ENCODE data around the gene RNF144A.
"Not testable (repeated sequence)": the region's sequence is repeated elsewhere in the genome, so short reads cannot be mapped to it uniquely, and the experiment has no call there.

RNF144A gene, protein sequence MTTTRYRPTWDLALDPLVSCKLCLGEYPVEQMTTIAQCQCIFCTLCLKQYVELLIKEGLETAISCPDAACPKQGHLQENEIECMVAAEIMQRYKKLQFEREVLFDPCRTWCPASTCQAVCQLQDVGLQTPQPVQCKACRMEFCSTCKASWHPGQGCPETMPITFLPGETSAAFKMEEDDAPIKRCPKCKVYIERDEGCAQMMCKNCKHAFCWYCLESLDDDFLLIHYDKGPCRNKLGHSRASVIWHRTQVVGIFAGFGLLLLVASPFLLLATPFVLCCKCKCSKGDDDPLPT
- 77.1 reads per million, percentile 77 among the genes with 10 or more reads in this experiment for total RNA-seq

DNA sequence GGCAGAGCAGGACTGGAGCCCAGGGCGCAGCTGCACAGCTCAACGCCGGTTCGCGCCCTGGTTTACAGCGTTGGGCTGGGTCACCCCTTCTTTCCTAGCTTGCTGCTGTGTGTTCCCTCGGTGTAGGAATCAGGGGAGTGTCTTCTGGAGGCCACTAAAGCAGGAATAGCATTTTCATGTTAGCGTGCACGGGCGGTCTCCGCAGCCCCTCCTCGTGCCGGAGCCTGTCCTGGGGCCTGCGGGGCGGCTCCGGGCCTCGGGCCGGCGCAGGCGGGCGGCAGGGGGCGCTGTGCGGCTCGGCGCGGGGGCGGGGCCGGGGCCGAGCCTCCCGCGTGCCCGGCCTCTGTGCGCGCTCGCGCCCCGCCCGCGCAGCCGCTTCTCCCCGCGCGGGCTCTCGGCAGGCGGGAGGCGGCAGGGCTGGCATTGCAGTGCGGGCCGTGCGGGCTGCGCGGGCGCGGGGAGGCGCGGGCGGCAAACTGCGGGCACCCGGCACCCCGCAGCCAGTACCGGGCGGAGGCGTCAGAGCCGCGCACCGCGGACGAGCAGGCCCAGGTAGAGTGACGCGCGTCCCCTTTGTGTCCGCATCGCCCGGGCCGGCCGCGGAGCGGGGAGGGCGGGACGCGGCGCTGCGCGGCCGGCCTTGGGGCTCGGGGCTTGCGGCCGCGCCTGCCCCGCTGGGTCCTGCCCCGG is at the start of gene RNF144A:
TSS of gene RNF144A (plus strand) at position 342 of the 690 bp plus-strand sequence. CDS start 79,515 bp downstream, outside the sequence.
- peak; percentile 58 for DNase-seq

DNA sequence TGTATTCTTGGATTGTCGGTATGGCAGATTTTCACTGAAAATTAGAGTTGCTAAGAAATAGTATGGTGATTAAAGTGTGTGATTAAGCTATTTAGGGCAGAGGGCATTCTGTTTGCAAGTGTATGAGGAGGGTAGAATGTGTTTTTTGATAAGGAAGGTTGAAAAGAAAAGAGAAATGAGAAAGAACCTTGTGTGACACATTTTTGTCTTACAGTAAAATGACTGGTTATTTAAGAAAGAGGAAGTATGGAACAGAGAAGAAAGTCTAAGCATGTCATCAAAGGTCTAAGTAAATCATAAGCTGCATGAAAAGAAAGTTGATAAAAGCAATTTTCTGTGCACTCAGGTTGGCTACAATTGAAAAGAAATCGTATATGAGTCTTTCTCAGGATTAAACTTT is 44.8 kb upstream of the RNF144A start:
- DNase-seq, result no peak

DNA sequence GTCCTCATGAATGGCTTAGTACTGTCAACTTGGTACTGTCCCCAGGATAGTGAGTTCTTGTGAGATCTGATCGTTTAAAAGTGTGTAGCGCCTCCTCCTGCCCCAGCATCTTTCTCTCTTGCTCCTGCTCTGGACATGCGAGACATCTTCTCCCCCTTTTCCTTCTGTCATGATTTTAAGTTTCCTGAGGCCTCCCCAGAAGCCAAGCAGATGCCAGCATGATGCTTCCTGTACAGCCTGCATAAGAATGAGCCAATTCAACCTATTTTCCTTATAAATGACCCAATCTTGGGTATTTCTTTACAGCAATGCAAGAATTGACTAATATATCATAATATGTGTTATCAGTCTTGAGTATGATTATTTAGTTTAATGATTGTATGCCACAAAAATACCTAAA is 43.2 kb upstream of the RNF144A start:
- DNase-seq, result no peak

DNA sequence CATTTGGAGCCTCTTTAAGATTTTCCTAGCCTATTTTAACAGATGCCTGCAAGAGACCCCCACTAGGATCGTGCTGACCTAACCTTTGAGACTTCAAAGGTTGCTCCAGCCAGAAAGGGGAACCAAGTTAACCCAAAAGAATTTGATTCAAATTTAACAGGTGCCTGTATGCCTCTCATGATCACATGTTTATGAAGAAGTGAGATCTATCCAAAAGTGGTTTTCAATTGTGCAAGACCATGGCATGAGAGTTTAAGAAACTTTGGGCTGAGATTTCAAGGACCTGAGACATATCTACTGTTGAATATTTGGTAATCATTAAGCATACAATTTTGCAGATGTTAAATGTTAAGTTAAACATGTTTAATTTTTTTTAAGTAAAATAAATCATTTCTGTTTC is 40.9 kb upstream of the RNF144A start:
- DNase-seq, result no peak

DNA sequence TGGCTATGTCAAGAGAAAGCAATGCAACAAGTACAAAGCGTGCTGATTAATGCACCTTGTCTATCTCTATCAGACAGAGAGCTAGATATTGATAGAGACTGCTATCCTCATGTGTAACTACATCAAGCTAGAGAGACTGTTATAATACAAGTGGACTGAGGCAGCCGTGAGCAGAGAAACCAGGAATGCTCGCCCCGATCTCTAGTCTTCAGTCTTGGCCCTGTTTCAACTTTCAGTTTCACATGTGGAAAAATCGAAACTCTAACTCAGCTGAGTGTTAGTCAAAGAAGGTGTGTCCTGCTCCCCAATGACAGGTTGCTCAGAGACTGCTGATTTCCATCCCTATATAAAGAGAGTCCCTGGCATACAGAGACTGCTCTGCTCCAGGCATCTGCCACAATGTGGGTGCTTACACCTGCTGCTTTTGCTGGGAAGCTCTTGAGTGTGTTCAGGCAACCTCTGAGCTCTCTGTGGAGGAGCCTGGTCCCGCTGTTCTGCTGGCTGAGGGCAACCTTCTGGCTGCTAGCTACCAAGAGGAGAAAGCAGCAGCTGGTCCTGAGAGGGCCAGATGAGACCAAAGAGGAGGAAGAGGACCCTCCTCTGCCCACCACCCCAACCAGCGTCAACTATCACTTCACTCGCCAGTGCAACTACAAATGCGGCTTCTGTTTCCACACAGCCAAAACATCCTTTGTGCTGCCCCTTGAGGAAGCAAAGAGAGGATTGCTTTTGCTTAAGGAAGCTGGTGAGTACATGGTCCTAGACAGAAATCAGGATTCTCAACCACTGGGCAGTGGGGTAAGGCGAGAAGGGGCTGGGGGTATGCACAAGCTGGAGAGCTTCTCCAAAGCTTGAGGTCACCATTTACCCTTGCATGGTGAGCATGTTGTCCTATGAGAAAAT is 39.6 kb upstream of the RNF144A start, which contains the start of gene RSAD2:
TSS of gene RSAD2 (plus strand) at position 376 of the 903 bp plus-strand sequence. CDS start at position 400, 24 bp downstream.
- peak; percentile 7 for DNase-seq

DNA sequence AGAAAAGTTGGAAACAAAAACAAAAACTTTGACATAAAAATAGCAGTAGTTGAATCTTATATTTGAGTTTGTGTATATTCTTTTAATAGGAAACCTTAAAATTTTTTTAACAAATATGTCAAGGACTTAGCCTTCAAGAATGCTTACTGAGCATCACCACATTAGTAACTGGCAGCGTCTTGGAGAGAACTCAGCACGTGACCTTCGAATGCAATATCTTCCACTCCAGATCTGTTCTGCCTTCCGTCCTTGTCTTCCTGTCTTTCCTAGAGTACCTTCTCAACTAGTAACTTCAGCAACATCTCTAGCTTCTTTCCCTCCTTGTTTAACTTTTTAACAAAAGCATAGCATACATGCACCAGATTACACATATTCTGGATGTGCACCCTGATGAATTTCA is 38.7 kb upstream of the RNF144A start:
- no peak for DNase-seq

DNA sequence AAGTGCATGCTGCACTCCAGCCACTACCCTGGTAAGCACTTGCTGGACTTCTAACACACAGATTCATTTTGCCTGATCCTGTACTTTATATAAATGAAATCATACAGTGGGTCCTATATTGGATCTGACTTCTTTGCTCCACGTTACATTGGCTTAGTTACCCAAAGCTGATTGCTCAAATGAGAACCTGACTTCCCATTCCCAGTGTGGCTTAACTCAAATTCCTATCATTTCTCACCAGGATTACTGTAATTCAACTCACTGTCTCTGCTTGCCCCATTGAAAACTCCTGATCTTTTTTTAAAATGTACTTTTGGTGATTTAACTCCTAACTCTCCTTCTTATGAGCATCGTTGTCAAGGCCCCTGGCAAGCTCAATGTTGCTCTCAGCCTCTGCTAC is 38.2 kb upstream of the RNF144A start:
- DNase-seq, result no peak

DNA sequence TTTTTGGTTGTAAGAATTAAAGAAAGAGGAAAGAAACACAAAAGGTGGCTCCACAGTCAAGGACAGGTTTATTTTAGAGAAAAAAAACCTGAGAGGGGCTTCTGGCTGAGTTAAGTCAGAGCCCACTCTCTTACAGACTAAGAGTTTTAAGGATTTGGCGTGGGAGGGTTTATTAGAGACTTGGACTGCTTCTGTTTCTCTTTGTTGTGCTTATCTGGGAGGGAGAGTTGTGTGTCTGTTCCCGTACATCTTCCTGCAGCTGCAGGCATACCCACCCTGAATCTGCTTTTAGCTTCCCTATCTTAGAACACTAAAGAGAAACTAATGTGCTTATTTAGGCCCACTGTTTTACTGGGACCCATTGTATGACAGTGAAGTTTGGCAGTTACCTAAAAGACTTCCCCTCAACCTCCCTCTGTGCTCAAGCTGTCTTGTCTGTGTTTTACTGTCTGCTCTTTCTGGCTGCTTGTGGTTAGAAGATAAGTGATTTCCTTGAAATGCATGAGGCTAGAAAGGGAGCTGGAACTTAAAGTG is 36.9 kb upstream of the RNF144A start:
- no peak for DNase-seq

DNA sequence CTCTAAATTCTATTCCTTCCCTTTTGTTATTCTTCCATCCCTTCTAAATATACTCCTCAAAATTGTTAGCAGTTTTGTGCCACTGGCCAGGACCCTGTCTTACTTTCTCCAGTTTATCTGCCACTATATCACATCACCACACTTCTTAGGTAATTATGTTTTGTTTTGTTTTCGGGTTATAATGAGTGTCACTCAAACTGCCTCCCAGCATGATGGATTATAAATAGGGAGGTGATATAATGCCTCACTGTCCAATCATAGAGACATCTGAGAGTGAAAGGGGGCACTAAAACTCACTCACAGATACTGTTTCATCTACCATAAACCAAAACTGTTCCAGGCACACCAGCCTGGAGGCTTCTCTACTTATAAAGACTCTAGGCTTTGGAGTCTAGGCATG is 36.2 kb upstream of the RNF144A start:
- DNase-seq, result no peak

DNA sequence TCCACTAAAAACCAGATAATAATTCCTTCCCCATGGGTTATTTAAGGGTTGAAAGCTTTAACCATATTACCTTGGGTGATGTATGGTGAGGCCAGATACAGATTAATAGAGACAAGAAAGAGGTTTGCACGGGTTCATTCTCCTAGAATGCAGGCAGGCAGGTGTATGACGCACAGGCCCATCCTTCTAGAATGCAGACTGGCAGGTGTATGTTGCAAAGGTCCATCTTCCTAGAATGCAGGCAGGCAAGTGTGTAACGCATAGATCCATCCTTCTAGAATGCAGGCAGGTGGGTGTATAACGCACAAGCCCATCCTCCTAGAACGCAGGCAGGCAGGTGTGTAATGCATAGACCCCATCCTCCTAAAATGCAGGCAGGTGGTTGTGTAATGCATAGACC is 35.7 kb upstream of the RNF144A start:
- DNase-seq, result no peak

DNA sequence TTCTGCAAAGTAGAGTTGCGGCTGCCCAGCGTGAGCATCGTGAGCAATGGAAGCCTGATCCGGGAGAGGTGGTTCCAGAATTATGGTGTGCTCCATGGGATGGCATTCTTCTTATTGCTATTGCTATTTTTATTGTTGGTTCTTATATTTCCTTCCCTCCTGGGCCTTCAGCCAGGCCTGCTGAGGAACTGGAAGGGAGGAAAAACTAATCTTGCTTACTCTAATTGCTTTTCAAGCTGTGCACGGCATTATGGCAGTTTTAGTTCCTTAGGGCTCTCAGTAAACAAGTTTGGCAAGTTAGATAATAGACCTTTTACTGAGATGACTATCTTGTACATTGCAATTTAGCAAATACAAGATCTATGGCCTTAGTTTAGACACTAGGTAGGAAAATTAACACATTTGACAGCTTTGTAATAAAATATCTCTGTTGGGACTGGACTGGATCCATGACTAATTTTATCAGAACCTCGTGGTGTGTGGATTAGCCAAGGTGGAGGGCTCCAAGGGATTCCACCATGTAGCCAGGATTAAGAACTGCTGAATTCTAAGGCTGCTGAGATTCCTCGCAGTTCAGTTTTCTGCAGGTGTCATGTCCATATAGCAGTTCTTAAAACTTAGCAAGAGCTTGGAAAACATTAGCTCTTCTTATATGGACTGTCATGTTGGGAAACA is 33.6 kb upstream of the RNF144A start:
- no peak for DNase-seq

DNA sequence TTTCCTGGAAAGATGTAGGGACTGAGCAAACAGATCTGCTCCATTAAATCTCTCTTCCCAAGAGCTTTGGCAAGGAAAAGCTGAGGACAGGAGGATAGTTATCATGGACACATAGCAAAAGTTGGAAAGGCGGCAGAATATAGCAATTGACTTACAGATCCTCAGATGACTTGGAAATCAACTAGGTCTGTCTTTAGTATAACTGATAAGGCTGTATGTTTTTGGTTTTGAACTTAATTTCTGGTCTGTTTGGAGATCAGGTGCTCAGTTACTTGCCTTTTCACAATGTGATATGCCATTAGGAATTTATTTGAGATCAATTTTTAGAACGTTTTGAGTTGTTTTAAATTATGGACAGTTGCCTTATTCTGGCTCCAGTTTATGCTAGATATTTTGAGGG is 31.7 kb upstream of the RNF144A start:
- DNase-seq, result no peak

DNA sequence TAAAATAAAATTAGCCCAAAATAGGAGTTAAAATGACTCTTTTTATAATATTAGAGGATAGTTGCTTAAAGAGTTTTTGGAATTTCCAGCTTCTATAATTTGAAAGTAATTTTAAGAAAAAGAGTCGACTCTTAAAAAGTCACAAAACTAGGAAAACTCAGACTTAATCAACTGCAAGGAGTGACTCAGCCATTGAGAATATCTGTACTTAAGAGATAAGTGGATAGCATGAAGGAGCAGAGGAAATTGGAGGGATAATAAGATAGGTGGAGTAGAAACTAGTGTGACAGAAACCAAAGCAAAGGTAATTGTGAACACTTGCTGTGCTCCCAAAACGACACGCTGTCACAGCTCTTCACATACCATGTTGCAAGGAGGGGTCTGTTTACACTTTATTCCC is 31.2 kb upstream of the RNF144A start:
- DNase-seq, result no peak

DNA sequence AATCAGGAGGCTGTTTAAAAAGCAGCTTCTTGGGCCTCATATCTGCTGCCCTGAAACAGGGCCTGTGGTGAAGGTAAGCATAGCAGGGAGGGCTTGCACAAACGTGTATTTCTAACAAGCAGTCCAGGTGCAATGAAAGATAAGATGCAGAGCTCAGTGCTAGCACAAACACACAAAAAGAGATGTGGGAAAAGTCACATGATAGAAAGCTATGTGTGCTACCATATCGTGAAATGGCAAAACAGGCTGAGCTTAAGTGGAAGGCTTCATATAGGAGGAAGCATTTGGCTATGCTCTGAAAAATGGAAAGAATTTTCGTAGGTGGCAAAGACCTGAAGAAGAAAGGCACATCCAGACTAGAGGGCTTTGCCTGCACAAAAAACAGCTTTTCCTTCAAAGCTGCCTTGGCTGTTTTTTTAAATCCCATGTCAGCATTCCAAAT is 29.4 kb upstream of the RNF144A start:
- DNase-seq, result no peak

DNA sequence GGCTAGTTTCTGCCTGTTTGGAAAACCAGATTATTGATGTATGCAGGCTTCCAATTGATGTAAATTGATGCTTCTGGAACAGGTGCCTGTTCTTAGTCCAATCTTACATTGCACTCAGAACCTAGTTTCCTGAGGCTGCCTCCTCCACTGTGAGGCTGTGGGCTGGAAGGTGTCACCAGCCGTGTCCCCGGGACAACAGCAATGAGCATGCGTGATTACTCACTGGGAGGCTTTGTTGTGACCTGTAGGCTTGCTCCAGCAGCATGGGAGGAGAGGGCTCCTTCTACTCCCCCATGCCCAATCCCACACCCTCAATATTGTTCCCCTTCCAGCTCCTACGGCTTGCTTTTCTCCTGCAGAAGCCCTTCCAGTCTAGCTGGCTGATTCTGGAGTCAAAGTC is 28.5 kb upstream of the RNF144A start:
- no peak for DNase-seq

DNA sequence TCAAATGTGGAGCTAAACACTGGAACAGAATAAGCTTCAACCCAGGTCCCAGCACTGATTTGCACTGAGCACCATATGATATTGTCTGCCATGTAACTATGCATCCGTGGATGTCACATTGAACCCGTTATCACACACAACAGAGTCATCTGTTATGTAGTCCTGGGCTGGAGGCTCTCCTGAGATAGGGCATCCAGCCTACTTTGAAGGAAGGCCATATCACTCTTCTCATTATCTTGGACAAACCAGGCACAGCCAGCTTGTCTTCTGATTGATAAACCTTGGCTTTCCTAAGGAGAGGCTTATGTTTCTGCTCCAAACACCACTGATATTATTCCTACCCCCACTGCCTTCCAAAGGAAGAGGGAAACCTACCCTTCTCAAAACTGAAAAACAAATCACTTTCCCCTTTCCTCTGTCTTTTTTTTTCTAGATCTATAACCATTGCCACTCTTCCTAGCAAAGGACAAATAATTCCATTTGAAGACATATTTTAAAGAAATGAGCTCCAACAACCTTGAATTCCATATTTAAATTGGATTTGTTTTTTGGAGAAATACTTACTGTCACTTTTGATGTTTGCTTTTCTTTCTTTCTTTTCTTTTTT is 23.2 kb upstream of the RNF144A start:
- no peak for DNase-seq

DNA sequence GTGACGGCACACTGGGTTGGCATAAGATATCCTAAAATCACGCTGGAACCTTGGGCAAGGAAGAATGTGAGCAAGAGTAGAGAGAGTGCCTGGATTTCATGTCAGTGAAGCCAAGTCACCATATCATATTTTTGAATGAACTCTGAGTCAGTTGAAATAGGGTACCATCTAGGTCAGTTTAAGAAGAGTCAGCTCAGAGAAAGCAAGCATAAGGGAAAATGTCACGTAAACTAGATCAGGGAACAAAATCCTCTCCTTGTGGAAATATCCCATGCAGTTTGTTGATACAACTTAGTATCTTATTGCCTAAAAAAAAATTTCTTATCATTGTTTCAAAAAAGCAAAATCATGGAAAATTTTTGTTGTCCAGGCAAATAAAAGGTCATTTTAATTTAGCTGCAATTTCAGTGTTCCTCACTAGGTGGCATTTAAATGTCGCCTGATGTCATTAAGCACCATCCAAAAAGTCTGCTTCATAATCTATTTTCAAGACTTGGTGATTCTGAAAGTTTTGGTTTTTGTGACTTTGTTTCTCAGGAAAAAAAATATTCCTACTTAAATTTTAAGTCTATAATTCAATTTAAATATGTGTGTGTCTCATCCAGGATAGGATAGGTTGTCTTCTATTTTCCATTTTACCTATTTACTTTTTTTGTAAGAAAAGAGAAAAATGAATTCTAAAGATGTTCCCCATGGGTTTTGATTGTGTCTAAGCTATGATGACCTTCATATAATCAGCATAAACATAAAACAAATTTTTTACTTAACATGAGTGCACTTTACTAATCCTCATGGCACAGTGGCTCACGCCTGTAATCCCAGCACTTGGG is 20.1 kb upstream of the RNF144A start:
- no peak for DNase-seq

DNA sequence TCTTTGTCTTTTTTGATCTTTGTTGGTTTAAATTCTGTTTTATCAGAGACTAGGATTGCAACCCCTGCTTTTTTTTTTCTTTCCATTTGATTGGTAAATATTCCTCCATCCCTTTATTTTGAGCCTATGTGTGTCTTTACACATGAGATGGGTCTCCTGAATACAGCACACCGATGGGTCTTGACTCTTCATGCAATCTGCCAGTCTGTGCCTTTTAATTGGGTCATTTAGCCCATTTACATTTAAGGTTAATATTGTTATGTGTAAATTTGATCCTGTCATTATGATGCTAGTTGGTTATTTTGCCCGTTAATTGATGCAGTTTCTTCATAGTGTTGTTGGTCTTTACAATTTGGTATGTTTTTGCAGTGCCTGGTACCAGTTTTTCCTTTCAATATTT is 14.6 kb upstream of the RNF144A start:
- not testable (repeated sequence) for DNase-seq

DNA sequence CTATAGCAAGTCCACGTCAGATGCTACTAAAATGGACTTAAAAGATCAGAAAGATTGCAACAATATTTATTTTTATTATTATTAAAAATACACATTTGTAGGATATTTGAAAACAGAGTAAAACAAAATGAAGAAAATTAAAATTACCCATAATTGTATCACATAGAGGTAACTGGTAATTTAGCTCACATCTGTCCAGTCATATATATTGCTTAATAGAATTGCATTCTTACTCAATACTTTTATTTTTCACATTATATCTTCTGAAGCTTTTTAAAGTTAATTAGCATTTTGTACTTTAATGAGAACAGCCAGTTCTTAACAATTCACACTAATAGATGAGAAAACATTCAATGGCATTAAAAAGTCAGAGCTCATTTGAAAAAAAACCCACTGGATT is 11.5 kb upstream of the RNF144A start:
- no peak for DNase-seq

DNA sequence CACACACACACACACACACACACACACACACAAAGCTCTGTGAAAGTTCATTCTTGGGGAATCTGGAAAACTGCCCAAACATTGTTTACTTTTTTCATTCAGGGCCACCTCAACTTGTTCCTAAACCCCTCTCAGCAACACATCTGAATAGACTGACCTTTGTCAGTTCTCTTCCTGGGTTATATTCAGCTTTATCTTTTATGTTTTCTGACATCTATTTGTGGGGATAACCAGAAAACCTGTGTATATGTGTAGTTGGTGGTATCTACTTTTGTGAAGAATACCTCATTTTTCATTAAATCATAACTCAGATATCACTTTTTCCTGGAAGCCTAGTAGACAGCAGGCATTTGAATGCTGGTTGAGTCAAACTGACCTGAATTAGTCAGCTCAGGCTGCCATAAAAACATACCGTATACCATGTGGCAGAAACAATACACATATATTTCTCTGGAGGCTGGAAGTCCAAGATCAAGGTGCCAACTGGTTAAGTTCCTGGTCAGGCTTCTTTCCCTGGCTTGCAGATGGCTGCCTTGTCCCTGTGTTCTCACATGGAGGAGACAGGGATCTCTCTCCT is 11.0 kb upstream of the RNF144A start:
- no peak for DNase-seq

DNA sequence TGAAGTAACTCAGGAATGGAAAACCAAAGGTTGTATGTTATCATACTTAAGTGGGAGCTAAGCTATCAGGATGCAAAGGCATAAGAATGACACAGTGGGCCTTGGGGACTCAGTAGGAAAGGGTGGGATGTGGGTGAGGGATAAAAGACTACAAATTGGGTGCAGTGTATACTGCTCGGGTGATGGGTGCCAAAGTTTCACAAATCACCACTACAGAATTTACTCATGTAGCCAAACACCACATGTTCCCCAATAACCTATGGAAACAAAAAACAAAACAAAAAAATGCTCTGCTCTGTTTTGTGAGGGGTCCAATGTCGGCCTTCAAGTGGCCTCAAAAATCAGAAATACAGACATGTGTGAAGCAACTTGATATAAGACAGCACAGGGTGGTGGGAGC is 8.9 kb upstream of the RNF144A start:
- DNase-seq, result no peak

Data from effector CD4-positive, alpha-beta T cell (primary cell).